AG08396 (cell line): ENCODE results near the gene SALL4.
"Not testable (repeated sequence)": the region's sequence is repeated elsewhere in the genome, so short reads cannot be mapped to it uniquely, and the experiment has no call there.

Source experiments
- DNase-seq: peaks from one replicate; pipeline ENCODE4 v3.0.0; 2012; ENCODE audit warnings: low spot score, mixed read lengths

Gene SALL4

GRCh38 chr20:51802170-51802751, at the start of gene SALL4:
SALL4 (minus strand) TSS chr20:51802521; CDS start chr20:51802408, 113 bp downstream.
- peak; percentile 16 for DNase-seq

- no peak for DNase-seq
Observed at GRCh38 chr20:51848346-51848745, 46.0 kb upstream of the SALL4 start.

- DNase-seq = no peak
Observed at GRCh38 chr20:51840865-51841264, 38.5 kb upstream of the SALL4 start.

- no peak for DNase-seq
Observed at GRCh38 chr20:51837876-51838420, 35.6 kb upstream of the SALL4 start.

- DNase-seq = no peak
Observed at GRCh38 chr20:51837436-51837835, 35.1 kb upstream of the SALL4 start.

GRCh38 chr20:51833326-51833725, 31.0 kb upstream of the SALL4 start:
- no peak for DNase-seq

- no peak for DNase-seq
Observed at GRCh38 chr20:51832276-51832675, 30.0 kb upstream of the SALL4 start.

- no peak for DNase-seq
Observed at GRCh38 chr20:51831866-51832265, 29.5 kb upstream of the SALL4 start.

GRCh38 chr20:51830538-51830937, 28.2 kb upstream of the SALL4 start:
- no peak for DNase-seq

GRCh38 chr20:51828762-51829161, 26.4 kb upstream of the SALL4 start:
- no peak for DNase-seq

GRCh38 chr20:51826372-51826771, 24.1 kb upstream of the SALL4 start:
- no peak for DNase-seq

GRCh38 chr20:51818479-51819008, 16.2 kb upstream of the SALL4 start:
- DNase-seq = no peak

- DNase-seq = not testable (repeated sequence)
Observed at GRCh38 chr20:51816856-51817255, 14.5 kb upstream of the SALL4 start.

GRCh38 chr20:51815383-51816076, 13.2 kb upstream of the SALL4 start:
- DNase-seq = no peak

- no peak for DNase-seq
Observed at GRCh38 chr20:51812861-51813260, 10.5 kb upstream of the SALL4 start.

GRCh38 chr20:51811514-51812128, 9.3 kb upstream of the SALL4 start:
- DNase-seq = no peak

GRCh38 chr20:51811042-51811355, 8.7 kb upstream of the SALL4 start:
- DNase-seq = no peak

GRCh38 chr20:51810155-51811041, 8.1 kb upstream of the SALL4 start:
- no peak for DNase-seq

GRCh38 chr20:51807720-51808250, 5.5 kb upstream of the SALL4 start:
- DNase-seq = no peak

- DNase-seq = no peak
Observed at GRCh38 chr20:51804754-51805153, 2.4 kb upstream of the SALL4 start.

GRCh38 chr20:51803148-51803854, 980 bp upstream of the SALL4 start:
- DNase-seq = no peak
